GM19468 (cell line): ENCODE results near the gene STK39.

Experiments
- ATAC-seq: cut with Tn5 transposase; IDR thresholded peaks from one replicate; pipeline ENCODE4 v1.9.1; 2021; ENCODE audit warnings: mild to moderate bottlenecking, moderate library complexity, moderate number of reproducible peaks; ENCODE audit not compliant: unreplicated experiment; ENCODE audit errors: extremely low read depth

STK39 gene

DNA sequence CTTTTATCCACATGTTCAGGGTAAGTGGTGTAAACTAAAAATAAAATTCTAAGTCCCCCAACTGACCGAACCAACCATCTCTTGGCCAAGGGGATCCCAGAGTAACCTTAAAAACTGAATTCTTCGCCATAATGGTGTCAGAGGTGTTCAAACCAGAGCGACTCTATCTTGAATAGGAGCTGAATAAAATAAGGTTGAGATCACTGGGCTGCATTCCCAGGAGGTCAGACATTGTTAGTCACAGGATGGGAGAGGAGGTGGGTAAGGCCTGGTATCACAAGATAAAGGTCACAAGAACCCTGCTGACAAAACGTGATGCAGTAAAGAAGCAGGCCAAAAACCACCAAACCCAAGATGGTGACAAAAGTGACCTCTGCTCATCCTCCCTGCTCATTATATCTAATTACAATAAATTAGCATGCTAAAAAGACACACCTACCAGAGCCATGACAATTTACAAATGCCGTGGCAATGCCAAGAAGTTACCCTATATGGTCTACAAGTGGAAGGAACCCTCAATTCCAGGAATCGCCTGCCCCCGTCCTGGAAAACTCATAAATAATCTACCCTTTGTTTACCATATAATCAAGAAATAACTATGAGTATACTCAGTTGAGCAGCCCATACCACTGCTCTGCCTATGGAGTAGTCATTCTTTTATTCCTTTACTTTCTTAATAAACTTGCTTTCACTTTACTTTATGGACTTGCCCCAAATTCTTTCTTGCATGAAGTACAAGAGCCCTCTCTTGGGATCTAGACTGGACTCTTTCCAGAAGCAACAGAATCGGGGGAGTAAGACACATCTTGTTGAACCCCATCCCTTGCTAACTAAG is 302.4 kb downstream of the STK39 start:
- no peak for ATAC-seq

DNA sequence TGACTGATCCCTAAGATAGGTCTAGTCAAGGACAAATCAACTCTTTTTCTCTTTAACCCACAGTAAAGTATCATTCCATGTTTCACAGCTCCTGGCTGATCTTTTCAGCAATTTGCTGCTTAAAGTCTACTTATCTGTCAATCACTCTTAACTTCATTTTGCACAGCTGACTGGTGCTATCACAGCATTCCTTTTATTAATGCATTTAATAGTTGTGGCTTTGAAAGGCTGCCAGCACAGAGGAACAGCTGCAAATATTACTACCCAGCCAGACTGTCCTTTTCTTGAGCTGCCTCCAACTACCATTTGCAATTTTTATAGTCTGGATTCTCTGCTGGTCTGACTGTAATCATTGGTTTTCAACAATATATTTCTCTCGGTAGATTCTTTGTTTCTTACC is 303.5 kb downstream of the STK39 start:
- no peak for ATAC-seq

DNA sequence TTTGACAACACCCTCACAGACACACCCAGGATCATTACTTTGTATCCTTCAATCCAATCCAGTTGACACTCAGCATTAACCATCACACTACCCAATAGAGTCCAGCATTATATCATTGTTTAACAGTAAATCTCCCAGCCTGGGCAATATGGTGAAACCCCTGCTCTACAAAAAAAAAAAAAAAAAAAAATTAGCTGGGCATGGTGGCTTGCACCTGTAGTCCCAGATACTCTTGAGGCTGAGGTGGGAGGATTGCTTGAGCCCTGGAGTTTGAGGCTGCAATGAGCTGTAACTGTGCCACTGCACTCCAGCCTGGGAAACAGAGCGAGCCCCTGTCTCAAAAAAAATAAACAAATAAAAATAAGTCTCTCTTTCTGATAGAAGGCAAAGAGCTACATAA is 304.0 kb downstream of the STK39 start:
- no peak for ATAC-seq

DNA sequence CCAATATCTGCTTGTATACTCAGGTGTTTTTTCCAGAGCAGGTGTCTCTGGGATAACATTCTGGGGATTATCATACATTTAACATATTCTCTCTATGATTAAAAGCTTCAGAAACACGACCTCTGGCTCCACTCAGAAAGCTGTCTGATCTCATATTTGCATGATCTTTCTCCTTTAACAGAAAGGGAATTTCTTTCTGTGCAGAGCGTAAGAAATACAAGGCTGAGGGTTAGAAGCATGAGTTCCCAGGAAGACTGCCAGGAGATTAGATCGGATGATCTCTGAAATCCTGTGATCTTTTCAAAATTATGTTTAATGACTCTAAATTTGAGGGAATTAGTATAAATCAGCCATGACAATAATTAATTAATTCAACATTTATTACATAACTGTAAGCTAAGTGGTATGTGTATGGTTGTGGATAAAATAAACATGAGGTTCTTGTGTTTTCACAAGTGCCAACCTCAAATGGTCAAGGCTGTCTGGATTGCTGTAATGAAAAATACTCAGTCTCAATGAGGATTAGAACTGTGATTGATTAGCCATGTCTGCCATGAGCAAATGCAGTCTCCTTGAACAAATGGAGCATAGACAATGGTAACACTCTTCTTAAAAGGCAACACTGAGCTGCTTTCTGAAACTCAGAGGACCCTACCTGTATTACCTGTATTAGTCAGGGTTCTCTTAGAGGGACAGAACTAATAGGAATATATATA is 304.9 kb downstream of the STK39 start:
- no peak for ATAC-seq

DNA sequence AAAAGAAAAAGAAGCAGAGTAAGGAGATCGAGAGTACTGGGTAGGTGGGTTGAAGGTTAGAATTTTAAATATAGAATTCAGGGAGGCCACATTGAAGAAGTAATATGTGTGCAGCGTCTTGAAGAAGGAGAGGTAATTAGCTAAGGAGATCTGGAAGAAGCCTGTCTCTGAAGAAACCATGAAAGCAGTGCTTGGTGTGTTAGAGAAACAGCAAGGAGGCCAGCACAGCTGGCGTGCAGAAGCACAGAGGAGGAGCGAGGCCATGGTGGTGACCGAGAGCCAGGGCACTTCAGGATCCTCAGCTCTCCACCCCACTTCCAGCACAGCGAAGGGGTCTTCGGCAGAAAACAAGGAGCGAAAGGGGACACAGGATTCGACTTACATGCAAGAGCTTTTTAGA is 305.8 kb downstream of the STK39 start:
- no peak for ATAC-seq

DNA sequence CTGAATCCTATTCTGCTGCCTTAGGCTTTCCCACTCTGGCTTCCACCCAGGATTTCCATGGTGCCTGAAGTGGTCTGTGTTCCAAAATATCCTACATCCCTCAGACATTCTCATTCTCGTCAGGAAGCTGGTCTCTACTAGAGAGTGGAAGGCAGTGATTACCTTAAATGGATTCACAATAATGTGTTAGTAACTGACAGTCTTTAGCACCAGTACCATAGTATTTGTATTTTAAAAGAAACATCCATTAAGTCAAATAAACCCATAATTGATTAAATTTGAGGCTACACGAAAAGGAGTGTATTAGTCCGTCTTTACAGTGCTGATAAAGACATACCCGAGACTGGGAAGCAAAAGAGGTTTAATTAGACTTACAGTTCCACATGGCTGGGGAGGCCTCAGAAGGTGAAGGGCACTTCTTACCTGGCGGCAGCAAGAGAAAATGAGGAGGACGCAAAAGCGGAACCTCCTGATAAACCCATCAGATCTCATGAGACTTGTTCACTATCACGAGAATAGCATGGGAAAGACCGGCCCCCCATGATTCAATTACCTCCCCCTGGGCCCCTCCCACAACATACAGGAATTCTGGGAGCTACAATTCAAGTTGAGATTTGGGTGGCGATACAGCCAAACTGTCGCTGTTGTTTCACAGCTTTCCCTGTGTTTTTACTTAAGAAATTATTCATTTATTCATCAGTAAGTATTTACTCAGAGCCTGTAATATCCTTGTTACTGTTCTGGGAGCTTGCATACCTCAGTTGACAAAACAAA is 306.5 kb downstream of the STK39 start:
- no peak for ATAC-seq

DNA sequence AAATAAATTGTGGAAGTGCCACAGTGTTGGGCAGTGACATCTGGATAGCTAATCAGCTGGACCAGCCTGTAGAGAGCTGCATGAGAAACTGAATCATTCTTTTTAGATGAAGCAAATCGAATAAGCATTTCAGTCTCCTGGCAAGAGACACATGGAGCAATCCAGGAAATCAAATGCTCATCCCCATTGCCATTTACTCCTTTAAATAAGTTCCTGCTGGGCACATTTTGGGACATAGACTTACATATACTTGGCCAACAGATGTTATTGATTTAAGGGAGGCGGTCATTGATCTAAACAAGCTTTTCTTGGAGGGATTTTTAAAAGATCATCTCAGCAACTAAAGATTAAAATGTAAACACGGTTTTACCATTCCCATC is 307.1 kb downstream of the STK39 start:
- no peak for ATAC-seq

DNA sequence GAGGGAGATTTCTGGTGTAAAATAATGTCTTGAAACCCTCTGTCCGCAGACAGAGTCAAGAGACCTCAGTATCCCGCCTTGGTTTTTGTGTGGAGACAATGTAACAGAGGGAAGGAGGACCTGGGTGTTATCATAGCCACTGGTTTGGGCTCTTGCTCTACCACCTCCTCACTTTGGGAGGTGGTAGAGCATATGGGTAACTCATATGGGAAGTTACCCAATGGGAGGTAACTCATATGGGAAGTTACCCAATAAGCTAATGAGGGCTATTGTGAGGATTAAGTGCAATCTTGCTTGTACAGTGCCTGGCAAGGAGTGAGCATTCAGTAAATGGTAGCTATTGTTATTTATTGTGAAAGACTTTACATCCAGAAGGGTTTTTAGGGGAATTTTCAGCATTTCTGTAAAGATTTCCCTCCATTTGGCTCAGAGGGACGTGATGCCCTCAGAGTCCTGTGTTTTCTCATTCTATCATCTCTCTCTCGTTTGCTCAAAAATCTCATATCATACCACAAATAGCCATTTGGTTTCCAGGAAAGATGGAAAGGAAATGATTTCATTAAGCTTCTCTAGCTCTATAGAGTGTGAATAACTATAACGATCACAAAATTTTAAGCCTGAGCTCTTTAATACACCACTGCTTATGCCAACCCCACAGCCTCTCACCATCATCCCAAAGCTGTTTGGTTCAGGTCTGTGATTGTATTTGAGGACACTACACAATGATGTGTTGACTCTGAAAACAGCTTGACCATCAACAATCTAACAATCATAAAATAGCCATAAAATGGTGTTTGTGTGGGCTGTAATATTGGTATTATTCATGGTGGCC is 307.7 kb downstream of the STK39 start:
- ATAC-seq, result no peak

DNA sequence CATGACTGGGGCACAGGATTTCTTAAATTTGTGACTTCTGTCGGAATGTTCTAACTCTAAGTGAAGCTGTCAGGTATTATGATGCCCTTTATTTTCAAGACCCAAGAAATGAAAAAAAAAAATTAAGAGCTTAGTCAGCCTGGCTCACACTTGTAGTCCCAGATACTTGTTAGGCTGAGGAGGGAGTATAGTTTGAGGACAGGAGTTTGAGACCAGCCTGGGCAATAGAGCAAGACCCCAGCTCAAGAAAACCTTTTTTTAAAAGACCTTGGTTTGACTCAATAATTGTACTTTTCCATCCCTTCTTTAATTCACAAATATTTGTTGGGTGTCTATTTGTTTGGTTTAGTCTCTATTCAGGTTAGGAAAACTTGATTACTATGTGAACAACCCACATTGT is 310.0 kb downstream of the STK39 start:
- ATAC-seq, result no peak

DNA sequence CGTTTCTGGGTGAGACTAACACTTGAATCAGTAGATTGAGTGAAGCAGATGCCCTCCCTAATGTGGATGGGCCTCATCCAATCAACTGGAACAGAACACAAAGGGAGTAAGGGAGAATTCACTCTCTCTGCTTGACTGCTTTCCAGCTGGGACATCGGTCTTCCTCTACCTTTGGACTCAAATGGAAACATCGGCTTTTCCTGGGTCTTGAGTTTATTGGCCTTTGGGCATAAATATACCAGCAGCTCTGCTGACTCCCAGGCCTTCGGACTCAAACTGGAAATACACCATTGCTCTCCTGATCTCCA is 311.6 kb downstream of the STK39 start:
- ATAC-seq, result no peak

DNA sequence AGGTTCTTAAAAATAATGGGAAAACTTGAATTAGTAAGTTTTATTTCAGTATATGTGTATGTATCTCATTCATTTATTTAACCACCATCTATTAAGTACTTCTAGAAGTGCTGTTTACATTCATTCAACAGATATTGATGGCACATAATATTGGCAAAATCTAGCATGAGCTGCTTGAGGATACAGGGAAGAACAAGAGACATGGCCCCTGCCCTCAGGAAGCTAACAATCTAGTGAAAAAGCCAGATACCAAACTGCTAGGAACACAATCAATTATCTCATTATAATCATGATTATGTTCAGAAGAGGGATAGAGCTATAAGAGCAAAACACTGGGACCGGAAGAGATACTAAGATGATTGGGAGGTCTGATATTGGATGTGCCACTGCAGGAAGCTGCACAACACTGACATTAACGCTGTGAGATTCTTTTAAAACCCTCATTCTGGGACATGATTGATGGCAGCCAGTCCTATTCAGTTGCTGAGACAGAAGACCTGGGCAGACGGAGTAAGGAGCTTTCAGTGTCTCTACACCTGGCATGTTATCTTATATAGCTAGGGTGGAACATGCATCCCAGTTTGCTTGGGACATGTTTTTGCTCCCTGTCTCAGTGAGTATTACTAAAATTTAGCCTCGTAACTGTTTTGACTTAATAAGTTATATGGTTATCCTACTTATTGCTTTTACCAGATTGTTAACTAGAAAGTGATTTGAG is 314.1 kb downstream of the STK39 start:
- ATAC-seq, result no peak

DNA sequence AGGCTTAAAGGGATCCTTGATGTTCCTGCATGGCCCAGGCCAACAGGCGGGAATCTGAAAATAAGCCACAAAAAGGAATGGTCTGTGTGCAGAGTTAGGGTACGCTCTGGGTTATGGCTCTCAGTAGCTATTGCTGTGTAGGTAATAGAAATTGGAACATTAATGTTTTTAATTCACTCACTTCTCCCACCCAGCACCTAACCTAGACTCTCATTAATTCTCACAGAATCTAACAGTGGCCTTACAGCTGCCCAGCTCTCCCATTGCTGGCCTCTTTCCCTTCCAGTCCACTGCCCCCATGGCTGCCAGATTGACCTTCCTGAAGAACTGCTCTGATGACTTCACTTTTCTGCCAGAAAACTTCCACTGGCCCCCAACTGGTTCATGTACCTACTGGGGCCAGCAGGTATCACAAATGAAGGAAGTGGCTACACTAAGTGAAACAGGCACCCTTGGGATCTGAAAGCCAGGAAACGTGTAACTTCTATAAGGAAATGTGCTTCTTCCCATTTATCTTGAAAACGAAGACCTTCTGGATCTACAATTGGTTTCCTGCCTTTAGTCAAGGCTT is 315.2 kb downstream of the STK39 start:
- no peak for ATAC-seq

DNA sequence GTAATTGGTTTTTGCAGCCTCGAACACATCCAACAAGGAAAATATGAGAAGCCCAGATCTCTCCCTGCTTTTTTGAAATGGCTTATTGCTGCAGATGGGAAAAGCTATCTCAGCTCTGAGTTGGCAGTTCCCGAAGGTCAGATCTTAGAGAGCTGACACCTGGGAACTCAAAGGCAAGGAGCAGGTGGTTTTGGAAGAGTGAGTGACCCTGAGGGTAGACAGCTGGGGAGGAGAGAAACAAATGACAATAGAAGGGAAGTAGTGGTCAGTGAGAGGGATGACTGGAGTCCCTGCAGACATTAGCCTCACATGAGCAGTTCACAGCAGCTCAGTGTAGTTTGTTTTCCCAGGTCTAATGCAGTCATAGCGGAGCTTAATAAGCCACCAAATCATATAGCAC is 317.9 kb downstream of the STK39 start:
- ATAC-seq, result no peak

DNA sequence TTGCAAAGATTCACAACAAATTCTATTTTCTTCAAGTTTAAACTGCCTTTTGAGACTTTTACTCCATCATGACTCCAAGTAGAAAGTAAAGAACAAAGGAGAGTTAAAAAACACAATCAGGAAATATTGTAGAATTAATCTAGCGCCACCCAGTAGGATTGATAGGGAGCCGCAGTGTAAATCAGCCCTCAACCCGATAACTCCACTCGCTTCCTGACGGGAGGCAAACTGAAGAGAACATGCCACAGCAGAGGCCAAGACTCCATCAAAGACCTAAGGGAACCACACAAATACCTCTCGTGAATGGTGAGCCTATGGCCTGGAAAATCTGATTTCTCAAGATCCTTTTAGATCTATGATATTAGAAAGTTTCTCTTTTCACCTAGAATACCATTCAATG is 319.0 kb downstream of the STK39 start:
- no peak for ATAC-seq

DNA sequence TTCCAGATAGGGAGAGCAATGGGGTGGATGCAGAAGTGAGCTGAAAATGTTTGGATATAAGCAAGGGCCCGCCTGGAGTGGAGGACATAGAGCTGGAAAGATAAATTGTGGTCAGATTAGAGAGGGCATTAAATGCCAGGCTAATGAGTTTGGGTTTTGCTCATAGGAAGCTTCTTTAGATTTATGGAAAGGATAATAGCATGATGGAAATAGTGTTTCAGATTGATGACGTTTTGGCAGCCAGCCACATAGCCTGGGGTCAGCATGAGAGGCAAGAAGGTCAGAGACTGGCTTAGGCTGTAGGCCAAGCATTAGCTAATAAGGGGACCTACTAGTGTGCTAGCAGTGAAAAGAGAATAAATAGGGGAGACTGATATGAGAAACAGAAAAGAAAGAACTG is 321.6 kb downstream of the STK39 start:
- ATAC-seq, result no peak

DNA sequence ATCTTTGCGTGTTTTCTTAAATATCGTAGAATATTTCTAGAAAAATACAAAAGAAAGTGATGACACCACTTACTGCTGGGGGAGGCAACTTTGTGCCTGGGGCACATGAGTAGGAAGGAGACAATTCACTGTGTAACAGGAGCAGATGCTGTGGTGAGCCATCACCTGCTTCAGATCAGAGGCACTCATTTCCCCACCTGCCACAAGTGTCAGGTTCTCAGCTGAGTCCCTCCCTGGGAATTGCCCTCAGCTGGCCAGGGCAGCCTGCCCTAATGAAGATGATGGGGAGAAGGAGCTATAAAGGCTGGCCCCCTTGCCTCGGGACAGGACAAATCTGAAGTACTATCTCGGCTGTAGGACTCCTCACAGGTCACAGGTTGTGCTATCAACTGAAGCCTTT is 322.8 kb downstream of the STK39 start:
- no peak for ATAC-seq

DNA sequence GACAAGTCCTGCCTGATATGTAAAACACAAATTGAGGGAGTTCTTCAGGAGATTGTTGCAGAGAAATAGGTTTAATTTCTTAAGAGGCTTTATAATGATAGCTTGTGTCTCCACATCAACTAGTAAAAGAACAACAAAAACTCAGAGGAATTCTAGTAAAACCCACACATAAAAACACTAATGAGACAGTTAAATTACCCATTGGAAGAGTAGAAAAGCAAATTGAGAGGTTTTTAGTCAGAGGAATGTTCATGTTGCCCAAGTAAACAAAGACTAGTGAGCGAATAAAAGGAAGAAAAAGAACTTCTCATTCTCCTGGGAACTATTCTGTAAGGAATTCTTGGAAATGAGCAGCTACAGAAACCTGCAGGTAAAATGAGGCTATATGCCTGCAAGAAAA is 330.6 kb downstream of the STK39 start:
- no peak for ATAC-seq

DNA sequence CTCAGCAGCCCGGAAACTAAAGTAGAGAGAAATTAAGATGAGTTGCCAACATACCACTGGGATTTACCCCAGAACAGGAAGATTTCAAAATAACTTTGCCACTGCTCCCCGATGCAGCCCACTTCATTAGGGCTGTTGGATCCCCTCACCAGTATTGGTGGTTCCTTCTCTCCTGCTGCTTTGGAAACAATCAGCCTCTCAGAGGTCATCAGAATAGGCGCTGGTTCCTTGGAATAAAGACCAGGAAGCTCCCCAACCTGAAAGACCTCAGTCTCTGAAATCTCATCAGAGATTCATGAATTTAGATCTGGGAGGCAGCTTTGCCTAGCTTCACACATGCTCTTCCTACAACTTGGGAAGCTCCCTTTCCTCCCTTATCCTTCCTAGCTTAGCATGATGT is 332.4 kb downstream of the STK39 start:
- ATAC-seq, result no peak

DNA sequence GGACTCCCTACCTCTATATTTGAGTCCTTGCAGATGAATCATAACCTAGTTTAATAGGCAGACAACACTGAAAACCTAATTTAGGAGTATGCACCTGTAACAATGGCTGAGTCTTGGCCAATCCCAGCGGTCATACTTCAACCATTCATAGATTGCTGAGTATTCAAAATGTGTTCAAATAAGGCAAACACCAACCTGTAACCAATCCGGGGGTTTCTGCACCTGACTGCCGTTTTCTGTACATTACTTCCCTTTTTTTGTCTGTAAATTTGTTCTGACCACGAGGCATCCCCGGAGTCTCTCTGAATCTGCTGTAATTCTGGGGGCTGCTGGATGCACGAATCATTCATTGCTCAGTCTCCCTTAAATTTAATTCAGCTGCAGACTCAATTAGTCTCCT is 338.6 kb downstream of the STK39 start:
- ATAC-seq, result no peak

DNA sequence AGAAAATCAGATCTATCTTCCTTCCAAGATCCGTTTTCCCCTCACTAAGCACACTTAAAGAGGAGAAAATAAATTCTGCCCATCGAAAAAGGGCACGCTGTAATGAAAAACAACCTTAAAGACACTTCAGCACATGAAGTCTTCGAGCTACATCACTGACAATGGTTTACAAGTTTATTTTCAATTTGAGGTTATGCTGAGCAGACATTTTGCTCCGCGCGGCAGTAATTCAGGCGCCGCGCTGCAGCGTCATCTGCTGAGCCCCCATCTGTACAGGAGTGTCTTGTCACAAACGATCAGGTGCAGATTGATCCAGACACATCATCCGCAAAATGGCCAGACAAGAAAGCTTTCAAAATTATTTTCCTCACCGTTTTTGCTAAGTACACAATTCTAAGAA is 341.7 kb downstream of the STK39 start:
- no peak for ATAC-seq
